ENCODE results near the gene FCN3. TPM values are rescaled to one million over a fixed set of nuclear protein-coding genes. Genes with fewer than 3 reads are reported as not detected.

FCN3 gene
- total RNA-seq, 1 donor from 2014 or later: not detected

DNA sequence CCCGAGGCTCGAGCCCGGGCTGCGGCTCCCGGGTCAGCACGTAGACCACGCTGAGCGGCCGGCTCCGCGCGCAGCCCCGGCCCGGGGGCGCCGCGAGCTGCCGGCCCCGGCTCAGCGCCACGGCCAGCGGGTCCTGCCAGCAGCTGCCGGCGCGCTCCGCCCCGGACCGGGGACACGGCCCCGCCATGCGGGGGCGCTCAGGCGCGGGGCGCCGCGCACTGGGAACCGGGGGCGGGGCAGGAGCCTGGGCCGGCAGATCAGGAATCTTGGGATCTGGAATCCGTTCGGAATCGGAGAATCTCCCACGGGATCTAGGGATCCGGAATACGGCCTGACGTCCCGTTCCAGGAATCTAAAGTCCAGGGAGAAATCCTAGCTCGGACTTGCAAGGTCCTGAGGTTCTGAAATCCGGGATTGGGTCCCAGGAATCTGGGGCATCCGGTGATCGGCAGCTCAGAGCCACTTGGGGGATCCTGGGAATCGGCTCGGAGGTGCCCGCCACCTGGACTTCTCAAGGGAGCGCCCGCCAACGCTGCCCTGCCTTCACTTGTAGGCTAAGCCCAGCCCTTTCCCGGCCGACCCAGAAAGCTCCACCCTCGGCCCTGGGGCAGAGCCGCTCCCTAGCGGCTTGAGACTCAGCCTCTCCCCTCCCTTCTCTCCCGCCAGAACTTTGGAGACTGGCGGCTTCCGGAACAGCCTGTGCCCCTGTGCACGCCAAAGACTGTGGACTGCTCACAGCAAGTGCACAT, 8.0 kb downstream of the FCN3 start, which contains the start of gene MAP3K6:
Gene MAP3K6, minus strand, starts transcription at position 551 of the 749 bp plus-strand sequence. Its CDS starts 364 bp downstream, at position 187.
- TF ChIP-seq, protein P1, sequence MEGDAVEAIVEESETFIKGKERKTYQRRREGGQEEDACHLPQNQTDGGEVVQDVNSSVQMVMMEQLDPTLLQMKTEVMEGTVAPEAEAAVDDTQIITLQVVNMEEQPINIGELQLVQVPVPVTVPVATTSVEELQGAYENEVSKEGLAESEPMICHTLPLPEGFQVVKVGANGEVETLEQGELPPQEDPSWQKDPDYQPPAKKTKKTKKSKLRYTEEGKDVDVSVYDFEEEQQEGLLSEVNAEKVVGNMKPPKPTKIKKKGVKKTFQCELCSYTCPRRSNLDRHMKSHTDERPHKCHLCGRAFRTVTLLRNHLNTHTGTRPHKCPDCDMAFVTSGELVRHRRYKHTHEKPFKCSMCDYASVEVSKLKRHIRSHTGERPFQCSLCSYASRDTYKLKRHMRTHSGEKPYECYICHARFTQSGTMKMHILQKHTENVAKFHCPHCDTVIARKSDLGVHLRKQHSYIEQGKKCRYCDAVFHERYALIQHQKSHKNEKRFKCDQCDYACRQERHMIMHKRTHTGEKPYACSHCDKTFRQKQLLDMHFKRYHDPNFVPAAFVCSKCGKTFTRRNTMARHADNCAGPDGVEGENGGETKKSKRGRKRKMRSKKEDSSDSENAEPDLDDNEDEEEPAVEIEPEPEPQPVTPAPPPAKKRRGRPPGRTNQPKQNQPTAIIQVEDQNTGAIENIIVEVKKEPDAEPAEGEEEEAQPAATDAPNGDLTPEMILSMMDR (conservative IDR thresholded peaks at IDR 0.05; ENCODE audit: low read depth, low read length): peak; percentile 38
- DNase-seq (ENCODE audit: low read depth): no peak
- H3K4me3 ChIP-seq (ENCODE audit: low read depth, low read length): peak within 1 kb of the TSS; percentile 80

DNA sequence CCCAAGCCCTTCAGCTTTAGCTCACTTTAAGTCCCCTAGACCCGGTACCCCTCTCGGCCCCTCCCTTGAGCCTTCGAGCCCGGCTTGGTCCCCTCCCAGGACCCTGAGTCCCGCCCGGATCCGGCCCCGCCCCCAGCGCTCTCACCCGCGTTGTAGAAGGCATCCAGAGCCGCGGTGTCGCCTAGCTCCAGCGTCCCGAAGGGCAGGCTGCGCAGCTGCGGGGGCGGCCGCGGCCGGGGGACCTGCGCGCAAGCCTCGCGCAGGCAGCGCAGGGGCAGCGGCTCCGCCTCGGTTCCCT, 8.6 kb downstream of the FCN3 start:
- peak overlapping the region; percentile 80 for H3K4me3 ChIP-seq (ENCODE audit: low read depth, low read length)
- TF ChIP-seq, protein P1 (conservative IDR thresholded peaks at IDR 0.05; ENCODE audit: low read depth, low read length): no peak
- no peak for DNase-seq (ENCODE audit: low read depth)

DNA sequence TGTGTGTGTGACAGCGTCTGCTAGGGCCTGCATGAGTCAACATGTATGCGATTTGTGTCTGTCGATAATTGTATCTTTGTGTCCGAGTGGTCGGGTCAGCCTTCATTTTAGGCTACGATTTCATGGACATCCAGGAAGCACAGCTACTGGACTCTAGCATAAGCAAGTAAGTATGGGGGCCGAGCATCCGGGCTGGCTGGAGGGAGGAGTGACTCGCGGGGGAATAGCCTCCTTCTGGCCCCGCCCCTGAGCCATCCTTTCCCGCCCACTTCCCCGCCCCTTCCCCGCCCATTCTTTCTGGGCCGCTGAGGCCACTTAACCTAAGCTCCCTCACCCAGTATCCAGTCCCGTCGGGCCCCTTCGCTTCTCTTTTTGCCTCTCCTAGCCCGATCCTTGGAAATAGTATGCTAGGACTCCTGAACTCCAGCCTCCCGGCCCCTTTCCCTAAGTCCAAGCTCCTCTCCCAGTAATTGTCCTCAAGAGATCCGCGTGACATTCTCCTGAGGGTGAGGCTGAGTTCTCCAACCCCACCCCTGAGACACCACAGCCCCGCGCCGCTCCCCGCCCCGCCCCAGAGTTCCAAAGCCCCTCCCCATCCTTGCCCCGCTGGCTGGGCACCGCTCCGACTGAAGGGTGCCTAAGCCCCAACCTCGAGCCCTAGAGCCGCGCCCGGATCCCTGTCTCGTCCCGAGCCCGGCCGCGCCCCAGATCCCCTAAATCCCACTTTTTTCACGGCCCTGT, 9.1 kb downstream of the FCN3 start:
- peak overlapping the region; percentile 80 for H3K4me3 ChIP-seq (ENCODE audit: low read depth, low read length)
- TF ChIP-seq, protein P1 (conservative IDR thresholded peaks at IDR 0.05; ENCODE audit: low read depth, low read length): no peak
- no peak for DNase-seq (ENCODE audit: low read depth)

DNA sequence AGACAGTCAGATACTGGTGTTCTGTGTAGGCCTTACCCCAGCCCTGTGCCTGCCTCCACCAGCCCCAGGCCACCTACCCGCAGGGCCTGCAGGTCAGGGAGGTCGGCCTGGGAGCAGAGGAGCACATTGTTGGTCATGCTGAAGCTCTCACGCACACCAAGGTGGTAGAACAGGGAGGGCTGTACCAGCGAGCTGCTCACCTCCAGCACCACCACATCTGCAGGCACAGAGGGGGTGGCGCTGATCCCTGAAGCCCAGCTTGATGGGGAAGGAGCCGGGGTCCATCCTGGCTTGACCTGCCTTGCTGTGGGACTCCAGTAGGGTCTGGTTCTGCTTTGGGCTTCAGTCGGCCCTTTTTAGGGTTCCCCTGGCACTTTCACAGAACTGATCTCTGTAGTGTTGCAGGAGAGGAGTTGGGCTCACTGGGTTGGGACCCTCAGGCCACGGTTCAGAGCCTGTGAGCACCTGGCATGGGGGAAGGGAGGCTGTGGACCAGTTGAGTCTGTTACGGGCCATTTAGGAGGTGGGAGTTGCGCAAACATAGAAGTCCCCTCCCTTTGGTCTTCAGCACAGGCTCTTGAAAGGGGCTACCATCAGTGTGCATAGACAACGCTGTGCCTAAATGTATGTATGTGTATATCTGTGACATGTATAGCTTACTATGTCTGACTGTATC, 9.8 kb downstream of the FCN3 start:
- H3K4me3 ChIP-seq (ENCODE audit: low read depth, low read length): peak overlapping the region; percentile 80
- TF ChIP-seq, protein P1 (conservative IDR thresholded peaks at IDR 0.05; ENCODE audit: low read depth, low read length): no peak
- DNase-seq (ENCODE audit: low read depth): no peak

DNA sequence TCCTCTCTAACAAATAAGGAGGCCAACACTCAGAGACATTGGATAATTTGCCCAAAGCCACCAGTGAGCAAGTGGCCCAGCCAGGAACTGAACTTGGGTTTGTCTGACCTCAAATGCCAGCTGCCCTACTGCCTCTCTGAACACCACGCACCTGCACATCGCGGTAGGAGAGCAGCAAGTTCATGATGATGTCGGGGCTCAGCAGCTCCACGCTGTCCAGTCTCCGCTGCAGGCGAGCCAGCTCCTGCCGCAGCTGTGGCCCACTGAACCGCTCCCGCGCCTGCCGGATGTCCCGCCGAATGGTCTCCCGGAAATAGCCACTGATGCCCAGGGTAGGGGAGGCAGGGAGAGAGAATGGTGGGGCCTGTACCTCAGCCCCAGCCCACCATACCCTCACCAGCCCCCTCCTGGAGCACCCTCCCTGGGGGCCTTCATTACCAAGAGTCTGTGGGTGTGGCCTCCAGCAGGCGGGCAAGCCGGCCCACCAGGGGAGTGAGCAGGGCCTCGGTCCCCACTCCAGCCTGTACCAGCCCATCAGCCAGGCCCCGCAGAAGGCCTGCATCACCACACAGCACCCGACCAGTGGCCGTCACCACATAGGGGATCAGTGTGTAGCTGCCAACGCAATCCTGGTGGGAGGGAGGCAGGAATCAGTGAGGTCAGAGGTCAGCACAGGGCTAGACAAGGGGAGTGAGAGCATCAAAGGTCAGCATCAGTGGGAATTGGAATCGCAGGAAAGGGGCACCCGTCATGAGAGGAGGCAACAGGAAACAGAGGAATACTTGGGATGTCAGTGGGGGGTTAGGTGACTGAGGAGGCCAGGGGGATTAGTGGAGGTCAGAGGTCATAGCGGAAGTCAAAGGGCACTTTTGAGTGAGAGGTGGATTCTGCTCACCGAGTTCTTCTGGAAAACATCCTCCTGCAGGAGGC, 10.6 kb downstream of the FCN3 start:
- no peak for DNase-seq (ENCODE audit: low read depth)
- TF ChIP-seq, protein P1 (conservative IDR thresholded peaks at IDR 0.05; ENCODE audit: low read depth, low read length): no peak
- no peak overlapping the region for H3K4me3 ChIP-seq (ENCODE audit: low read depth, low read length)

DNA sequence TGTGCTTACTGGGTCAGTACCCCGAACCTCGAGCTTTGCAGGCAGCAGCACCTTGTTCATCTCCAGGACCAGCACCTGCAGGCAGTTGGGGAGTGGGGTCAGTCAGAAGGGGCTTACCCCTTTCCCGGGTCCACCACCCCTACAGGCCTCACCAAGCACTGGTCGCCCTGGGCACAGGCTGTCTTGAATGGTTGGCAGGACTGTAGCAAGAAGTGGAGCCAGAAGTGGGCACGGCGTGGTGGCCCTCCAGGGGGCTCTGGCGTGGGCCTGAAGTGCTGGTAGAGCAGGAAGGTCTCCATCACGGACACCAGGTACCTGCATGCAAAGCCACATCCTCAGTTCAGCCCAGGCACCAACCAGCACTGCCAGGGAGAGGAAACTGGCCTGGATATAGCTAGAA, 13.1 kb downstream of the FCN3 start:
- TF ChIP-seq, protein P1 (conservative IDR thresholded peaks at IDR 0.05; ENCODE audit: low read depth, low read length): no peak
- DNase-seq (ENCODE audit: low read depth): no peak
- no peak overlapping the region for H3K4me3 ChIP-seq (ENCODE audit: low read depth, low read length)

All from epithelial cell of proximal tubule (primary cell).